Measurements from ENCODE around the gene FILIP1L. TPM values are rescaled to one million over a fixed set of nuclear protein-coding genes. Genes with fewer than 3 reads are reported as not detected.

The FILIP1L gene
- total and polyA plus RNA-seq, 2 of the 13 experiments (the other 11 are each of a cell fraction or from before 2014, with no cell fraction given), result 8.1 to 187 TPM

DNA sequence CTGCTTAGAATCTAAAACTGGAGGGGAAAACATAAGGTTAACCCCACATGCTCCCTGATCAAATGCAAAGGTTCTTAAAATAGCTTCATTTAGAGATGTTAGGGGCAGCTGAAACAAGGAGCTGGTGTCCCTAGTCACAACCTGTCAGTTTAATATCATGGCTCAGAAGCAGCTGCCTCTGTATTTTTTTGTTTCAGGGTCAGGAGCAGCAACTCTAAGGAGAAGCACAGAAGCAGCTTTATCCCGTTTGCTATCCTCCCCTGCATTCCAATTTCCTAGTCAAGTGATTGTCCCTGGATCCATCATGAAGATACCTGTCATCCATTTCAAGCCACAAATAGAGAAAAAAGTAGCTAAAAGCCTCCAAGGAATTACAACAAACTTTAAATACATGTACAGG is 4.1 kb downstream of the FILIP1L start (continued):
- TF ChIP-seq ZNF318 (CRISPR knock-in tag; IDR thresholded peaks at IDR 0.05) (no peak), KLF6 (CRISPR knock-in tag; IDR thresholded peaks at IDR 0.05) (no peak)

DNA sequence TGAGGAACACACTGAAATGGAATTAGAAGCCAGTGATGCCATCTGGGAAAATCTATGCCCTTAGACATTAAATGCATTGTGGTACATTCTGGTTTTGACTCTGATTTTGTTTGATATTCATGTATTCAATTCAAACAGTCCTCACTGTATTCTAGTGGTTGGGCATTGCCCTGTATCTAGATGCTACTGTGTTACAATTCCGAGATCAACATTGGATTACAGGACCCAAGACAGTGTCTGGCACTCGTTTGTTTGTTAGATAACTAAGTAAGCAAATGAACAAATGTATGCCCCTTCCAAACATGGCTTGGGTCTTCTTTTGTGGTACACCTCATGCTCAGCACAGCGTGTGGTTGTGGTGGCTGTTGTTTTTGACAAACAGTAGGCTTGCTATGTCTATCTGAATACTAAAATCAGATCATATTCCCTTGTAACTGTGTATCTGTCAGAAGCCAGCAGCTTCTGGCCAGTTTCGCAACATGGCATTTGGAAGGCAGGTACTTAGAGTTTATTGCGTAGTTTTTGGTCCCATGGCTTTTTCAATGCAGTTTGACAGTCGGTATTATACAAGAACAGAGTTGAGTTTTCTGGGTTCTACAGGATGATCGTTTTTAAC is 5.7 kb downstream of the FILIP1L start:
- intact Hi-C loops (cut with micrococcal nuclease; ENCODE audit: unreplicated experiment), result no loop called here
- H3K4me1 ChIP-seq (ENCODE audit: insufficient read depth, low read length), result peaks cover 49% of the 10 kb centered on the region
- no peak for TF ChIP-seq ZNF496 (CRISPR knock-in tag; IDR thresholded peaks at IDR 0.05; ENCODE audit: insufficient replicate concordance)
- TF ChIP-seq SOX13 (IDR thresholded peaks at IDR 0.05), result no peak
- no peak for TF ChIP-seq SOX13 (CRISPR knock-in tag; conservative IDR thresholded peaks at IDR 0.05 in 1 of 2, IDR thresholded peaks at IDR 0.05 in 1 of 2)
- TF ChIP-seq ZMAT3 (CRISPR knock-in tag; conservative IDR thresholded peaks at IDR 0.05), result no peak
- TF ChIP-seq CEBPZ (IDR thresholded peaks at IDR 0.05; ENCODE audit: low read length), result no peak
- no peak for TF ChIP-seq ZNF484 (CRISPR knock-in tag; IDR thresholded peaks at IDR 0.05; ENCODE audit: borderline replicate concordance, low read depth)
- peak; percentile 90 for TF ChIP-seq CEBPB (IDR thresholded peaks at IDR 0.05; ENCODE audit: borderline replicate concordance, low read depth, low read length)
- no peak for TF ChIP-seq SIX1 (CRISPR knock-in tag; IDR thresholded peaks at IDR 0.05; ENCODE audit: borderline replicate concordance)
- peak; percentile 85 for TF ChIP-seq CEBPG (CRISPR knock-in tag; IDR thresholded peaks at IDR 0.05)

More for the DNA sequence above, 5.7 kb downstream of the FILIP1L start:
- Histone ChIP-seq H3K9ac (ENCODE audit: insufficient read depth, low read depth, low read length) (no peak overlapping the region), H3K4me2 (ENCODE audit: low read depth, low read length) (no peak overlapping the region), H3K79me2 (ENCODE audit: insufficient read depth, low read length) (no peaks in the 10 kb centered on the region), H3K27me3 (ENCODE audit: control insufficient read depth in 1 of 2, insufficient read depth in 2 of 2, low read length in 2 of 2) (no peaks in the 10 kb centered on the region), H3K9me3 (ENCODE audit: low read length) (no peaks in the 10 kb centered on the region), H3K27ac (ENCODE audit: extremely low read length, insufficient read depth, low read length) (no peak overlapping the region), H2AFZ (ENCODE audit: low read length) (no peak overlapping the region), H4K20me1 (ENCODE audit: insufficient read depth, low read length) (no peaks in the 10 kb centered on the region), H3K4me3 (replicated peaks in 1 of 3; ENCODE audit: insufficient read depth in 1 of 3, low read depth in 2 of 3, low read length in 3 of 3) (no peak overlapping the region), H3K36me3 (replicated peaks in 1 of 2; ENCODE audit: control insufficient read depth in 1 of 2, insufficient read depth in 2 of 2, low read length in 2 of 2) (no peaks in the 10 kb centered on the region)
- DNase-seq (ENCODE audit: low spot score) (peak; percentile 18), ATAC-seq (no peak), FAIRE-seq (no peak)
- WGBS (ENCODE audit: low lambda C conversion rate), result 74% methylated on average over 7 of the region's 7 CpGs
- in situ Hi-C loops (cut with HindIII; ENCODE audit: extremely low pct_ligation_motif_present, low pct_unique_long_range_greater_than_20kb), result no loop called here
- no TSS peak for BruUV-seq (replicated peaks)
- ChIA-PET CTCF (ENCODE audit: low intra/inter-chr PET ratio, low total read pairs) (no interaction called here), POLR2A (no interaction called here)

All from HepG2 (cell line).